Activated T-helper 1 cell treated with anti-CD3 and anti-CD28 coated beads, Interleukin-12 subunit alpha, Interleukin-12 subunit beta, Interleukin-2, Interleukin-4 antibody, amounts not matched to agents 30 ng/mL and 10 ng/mL and 1 ng/mL, durations not matched to agents 14 hours and 24 hours and 36 hours (primary cell): ENCODE data around the gene SPIRE1. TPM values are rescaled to one million over a fixed set of nuclear protein-coding genes. Genes with fewer than 3 reads are reported as not detected.
A peak's percentile ranks its signal among the peaks of the same experiment; 100 is the strongest.

Source experiments
- DNase-seq: peaks from one replicate; pipeline ENCODE4 v3.0.0; 2021; ENCODE audit warnings: low spot score
- H3K27ac Mint-ChIP-seq: one replicate; pipeline ENCODE4 v1.8.0; 2021; ENCODE audit warnings: mild to moderate bottlenecking, mixed read lengths
- H3K27me3 Mint-ChIP-seq: one replicate; pipeline ENCODE4 v1.8.0; 2022; ENCODE audit warnings: mild to moderate bottlenecking, moderate library complexity, mixed read lengths; ENCODE audit not compliant: insufficient read depth
- H3K36me3 Mint-ChIP-seq: one replicate; pipeline ENCODE4 v1.8.0; 2021; ENCODE audit warnings: low read depth, mixed read lengths
- H3K4me1 Mint-ChIP-seq: one replicate; pipeline ENCODE4 v1.8.0; 2021; ENCODE audit warnings: low read depth, mixed read lengths
- H3K4me3 Mint-ChIP-seq: one replicate; pipeline ENCODE4 v1.8.0; 2021; ENCODE audit warnings: mild to moderate bottlenecking, moderate library complexity, mixed read lengths
- H3K9me3 Mint-ChIP-seq: one replicate; pipeline ENCODE4 v1.8.0; 2021; ENCODE audit warnings: mixed read lengths
- intact Hi-C: fragments of 100-400 bp; cut with micrococcal nuclease; formaldehyde crosslinking; loops from one replicate; pipeline ENCODE4 v1.15.1; 2024
- total RNA-seq: library from RNA; stranded (reverse); gene quantifications from 2 replicates; pipeline ENCODE4 v1.2.3, GENCODE V29; 2022

SPIRE1 gene
- total RNA-seq, 1 donor from 2014 or later, result 8.8 TPM

DNA sequence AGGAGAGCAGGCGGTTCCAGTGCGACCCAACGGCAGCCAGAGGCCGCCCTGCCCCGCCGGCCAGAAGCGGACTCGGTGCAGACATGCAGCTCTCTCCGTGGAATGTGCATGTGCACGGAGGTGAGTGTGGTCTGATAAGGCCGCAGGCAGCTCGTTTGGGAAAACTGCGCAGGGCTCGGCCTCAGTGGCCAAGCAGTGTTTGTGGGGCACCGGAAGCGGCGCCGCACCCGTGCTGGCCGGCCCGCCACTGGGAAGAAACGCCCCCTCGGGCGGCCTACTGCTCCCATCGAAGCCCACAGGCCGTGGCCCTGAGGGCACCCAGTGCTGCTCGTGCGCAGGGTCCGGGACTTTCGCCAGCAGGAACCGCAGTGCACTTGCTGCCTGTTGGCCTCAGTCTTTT lies 225.0 kb downstream of the SPIRE1 start:
- DNase-seq, result no peak
- Mint-ChIP-seq H3K27ac (no peak overlapping the region), H3K4me1 (no peaks in the 10 kb centered on the region), H3K9me3 (no peaks in the 10 kb centered on the region), H3K27me3 (no peaks in the 10 kb centered on the region), H3K4me3 (no peak overlapping the region), H3K36me3 (no peaks in the 10 kb centered on the region)
- intact Hi-C loops, result no loop called here

DNA sequence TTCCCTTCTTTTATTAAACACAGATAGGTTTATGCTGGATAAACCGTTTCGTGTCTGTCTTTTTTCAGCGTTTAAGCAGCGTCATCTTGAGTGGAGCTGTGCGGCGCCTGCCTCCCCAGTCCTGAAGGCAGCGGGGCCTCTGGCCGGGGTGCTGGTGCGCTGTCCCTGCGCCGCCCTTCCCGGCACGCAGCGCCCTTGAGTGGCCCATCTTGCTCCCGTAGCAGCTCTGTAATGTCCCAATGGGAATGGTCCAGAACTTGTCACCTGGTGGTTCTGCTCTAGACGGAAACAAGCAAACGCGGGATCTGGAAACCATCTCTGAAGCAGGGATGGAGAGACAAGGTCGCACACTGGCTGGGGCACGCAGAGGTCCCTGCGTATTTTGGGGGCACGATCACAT lies 225.7 kb downstream of the SPIRE1 start:
- Mint-ChIP-seq H3K36me3 (no peaks in the 10 kb centered on the region), H3K27me3 (no peaks in the 10 kb centered on the region), H3K27ac (no peak overlapping the region), H3K4me3 (no peak overlapping the region), H3K9me3 (no peaks in the 10 kb centered on the region), H3K4me1 (no peaks in the 10 kb centered on the region)
- DNase-seq, result no peak
- intact Hi-C loops, result no loop called here

DNA sequence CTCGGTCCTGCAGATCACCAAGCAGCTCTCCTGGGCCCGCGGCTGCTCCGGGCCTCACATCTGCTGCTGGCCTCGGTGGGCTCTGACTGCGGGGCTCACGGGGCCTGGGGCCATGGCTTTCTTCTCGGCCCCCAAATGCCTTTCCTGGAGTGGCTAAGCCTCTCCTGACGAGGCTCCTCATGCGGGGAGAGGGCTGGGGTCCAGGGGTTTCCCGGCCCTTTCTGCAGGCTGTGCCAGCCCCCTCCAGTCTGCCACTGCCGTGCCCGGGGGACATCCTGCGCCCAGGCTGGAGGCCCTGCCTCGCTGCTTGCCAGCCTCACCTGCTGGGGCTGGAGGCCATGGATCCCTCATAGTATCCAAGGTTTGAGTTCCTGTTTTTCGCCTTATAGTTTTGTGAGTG lies 226.3 kb downstream of the SPIRE1 start:
- H3K27me3 Mint-ChIP-seq, result no peaks in the 10 kb centered on the region
- H3K4me1 Mint-ChIP-seq, result no peaks in the 10 kb centered on the region
- no peaks in the 10 kb centered on the region for H3K9me3 Mint-ChIP-seq
- no peak for DNase-seq
- H3K36me3 Mint-ChIP-seq, result no peaks in the 10 kb centered on the region
- H3K4me3 Mint-ChIP-seq, result no peak overlapping the region
- no peak overlapping the region for H3K27ac Mint-ChIP-seq
- intact Hi-C loops, result no loop called here

DNA sequence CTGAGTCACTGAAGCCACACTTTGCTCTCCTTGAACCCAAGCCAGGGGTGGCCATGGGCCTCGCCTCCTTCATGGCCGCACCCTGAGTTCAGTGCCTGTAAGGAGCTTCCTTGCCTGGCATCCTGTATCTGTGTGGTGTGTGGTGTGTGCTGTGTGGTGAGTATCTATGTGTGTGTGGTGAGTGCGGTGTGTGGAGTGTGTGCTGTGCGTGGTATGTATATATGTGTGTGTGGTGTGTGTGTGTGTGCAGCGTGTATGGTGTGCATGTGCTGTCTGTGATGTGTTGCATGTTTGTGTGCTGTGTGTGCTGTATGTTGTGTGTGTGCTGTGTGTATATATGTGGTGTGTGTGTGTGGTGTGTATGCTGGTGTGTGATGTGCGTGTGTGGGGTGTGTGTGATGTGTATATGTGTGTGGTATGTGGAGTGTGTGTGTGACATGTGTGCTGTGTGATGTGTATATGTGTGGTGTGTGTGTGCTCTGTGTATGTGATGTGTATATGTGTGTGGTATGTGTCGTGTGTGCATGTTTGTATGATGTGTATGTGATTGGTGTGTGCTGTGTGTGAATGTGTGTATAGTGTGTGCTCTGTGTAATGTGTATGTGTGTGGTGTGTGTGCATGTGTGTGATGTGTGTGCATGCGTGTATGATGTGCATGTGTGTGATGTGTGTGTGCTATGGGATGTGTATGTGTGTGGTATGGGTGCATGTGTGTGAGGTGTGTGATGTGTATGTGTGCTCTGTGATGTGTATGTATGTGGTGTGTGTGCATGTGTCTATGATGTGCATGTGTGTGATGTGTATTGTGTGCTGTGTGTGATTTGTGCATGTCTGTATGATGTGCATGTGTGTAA lies 227.5 kb downstream of the SPIRE1 start:
- Mint-ChIP-seq H3K4me1 (no peaks in the 10 kb centered on the region), H3K27me3 (no peaks in the 10 kb centered on the region), H3K9me3 (no peaks in the 10 kb centered on the region), H3K36me3 (no peaks in the 10 kb centered on the region), H3K27ac (no peak overlapping the region), H3K4me3 (no peak overlapping the region)
- no peak for DNase-seq
- intact Hi-C loops, result no loop called here

DNA sequence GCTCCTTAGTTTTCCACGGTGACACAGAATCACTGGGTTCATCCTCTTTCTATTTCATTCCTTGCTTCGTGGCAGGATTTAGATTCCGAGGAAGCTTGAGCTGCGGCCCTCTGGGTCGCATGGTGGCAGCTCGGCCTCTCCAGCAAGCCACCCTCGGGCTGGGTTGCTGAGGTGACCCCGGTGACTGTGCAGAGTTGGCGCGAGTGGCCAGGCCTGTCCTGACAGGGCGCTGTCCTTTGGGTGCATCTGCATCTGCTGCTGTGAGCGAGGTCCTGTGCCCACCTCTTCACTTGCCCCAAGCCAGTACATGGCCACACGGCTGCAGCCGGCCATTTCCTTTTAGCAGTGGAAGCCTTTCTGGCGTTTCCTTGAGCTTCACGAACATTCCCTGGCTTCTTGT lies 228.4 kb downstream of the SPIRE1 start:
- Mint-ChIP-seq H3K36me3 (no peaks in the 10 kb centered on the region), H3K4me1 (no peaks in the 10 kb centered on the region), H3K4me3 (no peak overlapping the region), H3K9me3 (no peaks in the 10 kb centered on the region), H3K27me3 (no peaks in the 10 kb centered on the region), H3K27ac (no peak overlapping the region)
- intact Hi-C loops, result no loop called here
- DNase-seq, result no peak

DNA sequence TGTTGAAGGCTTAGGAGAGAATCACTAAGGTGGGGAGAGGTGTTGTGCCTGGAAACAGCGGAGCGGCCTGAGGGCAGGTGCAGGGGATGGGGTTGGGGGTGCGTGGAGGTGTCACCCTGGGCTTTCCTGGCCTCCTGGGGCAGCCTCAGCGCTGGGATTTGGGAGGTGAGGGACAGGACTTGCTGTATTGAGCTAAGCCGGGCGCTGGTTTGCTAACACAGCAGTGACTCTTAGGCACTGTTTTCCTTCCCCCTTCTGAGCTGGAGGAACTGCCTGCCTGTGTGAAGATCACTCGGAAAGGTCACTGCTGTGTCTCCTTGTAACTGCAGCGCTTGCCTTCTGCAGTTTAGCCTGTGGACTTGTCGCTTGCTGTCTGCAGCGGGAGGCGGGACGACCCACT lies 229.0 kb downstream of the SPIRE1 start:
- Mint-ChIP-seq H3K36me3 (no peaks in the 10 kb centered on the region), H3K27ac (no peak overlapping the region), H3K9me3 (no peaks in the 10 kb centered on the region), H3K4me3 (no peak overlapping the region), H3K4me1 (no peaks in the 10 kb centered on the region), H3K27me3 (no peaks in the 10 kb centered on the region)
- no peak for DNase-seq
- intact Hi-C loops, result no loop called here

DNA sequence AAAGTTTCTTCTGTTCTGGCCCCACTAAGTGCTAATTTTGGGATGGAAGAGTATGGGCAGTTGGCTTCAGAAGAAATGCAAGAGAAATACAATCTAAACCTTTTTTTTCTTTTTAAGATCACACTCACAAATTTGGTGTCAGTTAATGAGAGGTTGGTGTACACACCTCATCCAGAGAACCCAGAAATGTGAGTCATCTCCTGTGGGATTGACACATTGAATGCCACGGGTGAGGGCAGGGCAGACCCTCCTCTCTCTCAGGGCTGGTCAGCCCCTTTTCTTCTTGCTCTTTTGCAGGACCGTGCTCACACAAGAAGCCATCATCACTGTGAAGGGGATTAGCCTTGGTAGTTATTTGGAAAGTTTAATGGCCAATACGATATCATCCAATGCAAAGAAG lies 231.0 kb downstream of the SPIRE1 start:
- no peak for DNase-seq
- intact Hi-C loops, result no loop called here
- H3K27ac Mint-ChIP-seq, result no peak overlapping the region
- H3K27me3 Mint-ChIP-seq, result no peaks in the 10 kb centered on the region
- H3K9me3 Mint-ChIP-seq, result no peaks in the 10 kb centered on the region
- no peak overlapping the region for H3K4me3 Mint-ChIP-seq
- no peaks in the 10 kb centered on the region for H3K36me3 Mint-ChIP-seq
- no peaks in the 10 kb centered on the region for H3K4me1 Mint-ChIP-seq

DNA sequence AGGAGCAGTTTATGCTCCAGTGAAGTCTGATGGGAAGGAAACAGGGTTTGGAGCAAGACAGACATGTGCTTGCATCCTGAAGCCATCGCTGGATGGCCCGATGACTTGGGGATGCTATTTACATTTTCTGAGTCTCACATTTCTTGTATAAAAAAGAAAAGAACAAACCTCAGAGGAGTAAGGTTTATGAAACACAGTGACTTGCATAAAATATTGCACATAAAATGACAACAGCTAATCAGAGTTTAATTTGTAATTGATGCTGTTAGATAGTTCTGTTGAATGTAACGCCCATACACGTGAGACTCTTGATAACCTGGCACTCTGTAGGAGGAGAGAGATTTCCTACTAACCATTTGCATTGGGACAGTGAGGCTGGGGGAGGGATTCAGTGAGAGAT lies 233.7 kb downstream of the SPIRE1 start:
- intact Hi-C loops, result loop anchor here (5.0 kb wide), 1 partner anchor 47 kb away; the partner anchor contains the start of gene AFG3L2
- Mint-ChIP-seq H3K27me3 (peaks cover 8% of the 10 kb centered on the region), H3K27ac (no peak overlapping the region), H3K4me3 (no peak overlapping the region), H3K9me3 (no peaks in the 10 kb centered on the region), H3K36me3 (no peaks in the 10 kb centered on the region), H3K4me1 (peaks cover 5% of the 10 kb centered on the region)
- no peak for DNase-seq

DNA sequence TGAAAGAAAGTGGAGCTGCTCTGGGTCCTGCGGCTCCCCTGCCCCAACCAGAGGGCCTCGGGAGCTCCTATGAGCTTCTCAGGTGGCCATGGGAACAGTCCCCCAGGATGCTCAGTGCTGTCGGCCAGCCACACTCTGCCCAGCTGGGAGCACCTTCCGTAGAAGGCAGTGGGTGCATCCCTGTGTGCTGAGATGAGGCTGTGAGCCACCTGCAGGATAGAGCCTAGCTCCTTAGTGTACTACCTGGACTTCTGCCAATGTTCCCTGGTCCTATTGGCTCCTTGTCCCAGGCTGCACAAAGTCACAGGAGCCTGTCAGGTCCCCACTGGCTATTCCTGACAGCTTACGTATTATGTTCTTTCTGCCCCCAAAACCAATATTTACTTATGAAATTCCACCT lies 234.1 kb downstream of the SPIRE1 start:
- Mint-ChIP-seq H3K4me3 (no peak overlapping the region), H3K27me3 (peaks cover 8% of the 10 kb centered on the region), H3K27ac (no peak overlapping the region), H3K36me3 (no peaks in the 10 kb centered on the region), H3K4me1 (peaks cover 5% of the 10 kb centered on the region), H3K9me3 (no peaks in the 10 kb centered on the region)
- DNase-seq, result no peak
- intact Hi-C loops, result loop anchor here (5.0 kb wide), 1 partner anchor 47 kb away; the partner anchor contains the start of gene AFG3L2

DNA sequence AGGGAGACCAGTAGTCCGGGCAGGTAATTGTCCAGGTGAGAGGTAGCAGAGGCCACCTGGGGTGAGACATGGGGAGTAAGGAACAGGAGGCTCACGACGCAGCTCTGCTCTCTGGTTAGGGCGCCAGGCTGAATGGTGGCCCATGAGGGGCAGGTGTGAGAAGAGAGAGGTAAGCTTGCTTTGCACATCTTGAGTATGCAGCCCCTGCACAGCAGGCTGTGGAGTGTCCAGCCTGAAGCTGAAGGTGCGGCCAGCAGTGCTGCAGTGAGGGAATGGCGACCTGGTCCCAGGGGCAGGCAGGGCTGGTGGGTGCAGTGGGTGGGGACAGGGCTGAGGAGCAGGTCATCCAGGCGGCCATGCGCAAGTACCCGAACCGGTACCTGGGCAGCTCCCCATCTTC lies 234.5 kb downstream of the SPIRE1 start:
- DNase-seq, result no peak
- Mint-ChIP-seq H3K4me1 (peaks cover 8% of the 10 kb centered on the region), H3K27me3 (peaks cover 9% of the 10 kb centered on the region), H3K4me3 (no peak overlapping the region), H3K27ac (no peak overlapping the region), H3K36me3 (no peaks in the 10 kb centered on the region), H3K9me3 (no peaks in the 10 kb centered on the region)
- intact Hi-C loops, result loop anchor here (5.0 kb wide), 1 partner anchor 46 kb away; the partner anchor contains the start of gene AFG3L2

DNA sequence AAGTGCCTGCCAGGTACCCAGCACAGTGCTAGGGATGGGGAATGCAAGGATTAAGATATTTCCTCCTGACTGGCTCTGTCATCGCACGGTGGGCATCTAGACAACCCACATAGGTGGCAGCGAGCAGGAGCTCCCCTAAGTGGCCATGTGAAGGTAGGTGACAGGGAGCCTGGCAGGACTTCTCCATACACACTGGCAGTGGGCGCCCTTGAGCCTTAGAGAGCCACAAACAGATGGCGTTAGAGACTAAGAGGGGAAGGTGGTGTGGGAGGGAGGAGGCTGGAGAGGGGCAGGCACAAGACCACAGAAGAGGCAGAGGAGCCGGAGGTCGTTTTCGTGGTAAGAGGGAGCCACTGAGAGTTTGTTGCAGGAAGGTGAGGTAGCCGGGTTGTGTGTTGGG lies 235.0 kb downstream of the SPIRE1 start:
- intact Hi-C loops, result loop anchor here (5.0 kb wide), 1 partner anchor 46 kb away; the partner anchor contains the start of gene AFG3L2
- no peaks in the 10 kb centered on the region for H3K36me3 Mint-ChIP-seq
- H3K27me3 Mint-ChIP-seq, result peaks cover 9% of the 10 kb centered on the region
- DNase-seq, result no peak
- H3K4me3 Mint-ChIP-seq, result no peak overlapping the region
- peaks cover 10% of the 10 kb centered on the region for H3K4me1 Mint-ChIP-seq
- no peak overlapping the region for H3K27ac Mint-ChIP-seq
- no peaks in the 10 kb centered on the region for H3K9me3 Mint-ChIP-seq

DNA sequence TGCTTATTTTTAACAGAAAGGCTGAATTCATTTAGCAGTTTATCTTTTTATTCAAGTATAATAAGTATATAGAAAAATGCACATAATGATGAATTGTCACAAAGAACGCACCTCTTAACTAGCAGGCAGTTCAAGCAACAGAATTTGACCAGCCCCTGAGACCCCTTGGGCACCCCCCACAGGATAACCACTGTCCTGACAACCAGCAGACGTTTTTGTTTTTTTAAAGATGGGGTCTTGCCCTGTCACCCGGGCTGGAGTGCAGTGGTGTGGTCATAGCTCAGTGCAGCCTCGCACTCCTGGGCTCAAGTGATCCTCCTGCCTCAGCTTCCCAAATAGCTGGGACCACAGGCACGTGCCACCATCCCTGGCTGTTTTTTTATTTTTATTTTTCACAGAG lies 236.2 kb downstream of the SPIRE1 start:
- DNase-seq, result no peak

DNA sequence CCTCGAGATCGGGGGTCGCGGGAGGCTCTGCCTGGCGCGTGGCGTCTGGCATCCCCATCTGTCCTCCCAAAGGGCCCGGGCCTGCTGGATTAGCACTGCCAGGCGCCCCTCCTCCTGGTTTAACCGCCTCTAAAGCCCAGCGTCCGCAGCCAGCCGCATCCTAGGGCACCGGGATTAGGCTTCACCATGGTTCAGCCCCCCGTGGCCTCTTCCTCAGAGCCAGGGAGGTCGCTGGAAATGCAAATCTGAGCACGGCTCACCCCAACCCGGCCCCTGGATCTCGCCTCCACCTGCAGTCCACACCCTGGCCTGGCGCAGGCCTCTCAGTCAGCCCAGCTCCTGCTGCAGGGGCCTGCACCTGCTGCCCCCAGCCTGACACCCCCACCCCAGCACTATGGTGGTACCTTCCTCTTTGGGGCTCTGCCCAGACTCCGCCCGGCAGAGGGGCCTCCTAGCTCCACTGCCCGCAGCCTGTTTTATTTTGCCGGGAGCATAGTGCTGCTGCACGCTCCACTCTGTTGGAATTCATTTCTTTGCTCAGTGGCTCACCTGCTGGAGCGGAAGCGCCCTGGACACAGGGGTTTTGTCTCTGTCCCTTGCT lies 237.0 kb downstream of the SPIRE1 start:
- H3K4me3 Mint-ChIP-seq, result peak overlapping the region; percentile 77
- H3K4me1 Mint-ChIP-seq, result peaks cover 10% of the 10 kb centered on the region
- intact Hi-C loops, result loop anchor here (1.0 to 5.0 kb wide), 2 partner anchors 14 to 44 kb away; partner anchors contain the start of genes AFG3L2 and PRELID3A
- H3K27ac Mint-ChIP-seq, result no peak overlapping the region
- no peaks in the 10 kb centered on the region for H3K9me3 Mint-ChIP-seq
- no peaks in the 10 kb centered on the region for H3K36me3 Mint-ChIP-seq
- DNase-seq, result no peak
- peaks cover 9% of the 10 kb centered on the region for H3K27me3 Mint-ChIP-seq

More for the DNA sequence above, 236.2 kb downstream of the SPIRE1 start:
- no peak overlapping the region for H3K27ac Mint-ChIP-seq
- peaks cover 9% of the 10 kb centered on the region for H3K27me3 Mint-ChIP-seq
- H3K36me3 Mint-ChIP-seq, result no peaks in the 10 kb centered on the region
- no peaks in the 10 kb centered on the region for H3K9me3 Mint-ChIP-seq
- H3K4me3 Mint-ChIP-seq, result no peak overlapping the region
- H3K4me1 Mint-ChIP-seq, result peaks cover 10% of the 10 kb centered on the region
- intact Hi-C loops, result loop anchor here (5.0 kb wide), 1 partner anchor 44 kb away; the partner anchor contains the start of gene AFG3L2
